Peyer's patch (tissue), 4 donors: ENCODE data around the gene SLC11A2.

Experiments
- POLR2A ChIP-seq, 2 donors: fragments of 450-650 bp; IDR thresholded peaks; one replicate each; pipeline ENCODE4 v1.5.1; 2017; ENCODE audit warnings: antibody characterized with exemption in 2 of 2, mild to moderate bottlenecking in 2 of 2, moderate library complexity in 2 of 2
- TF ChIP-seq, protein P1 (sequence below), 6 experiments: fragments of 450-650 bp in 4 of 6; fragments of 200-600 bp in 2 of 6; sonication (generic) in 1 of 6; IDR thresholded peaks; one replicate each; pipeline ENCODE4 v1.5.1; 2017 to 2019; ENCODE audit warnings: antibody characterized with exemption in 6 of 6, mild to moderate bottlenecking in 3 of 6, moderate library complexity in 1 of 6

DNA sequence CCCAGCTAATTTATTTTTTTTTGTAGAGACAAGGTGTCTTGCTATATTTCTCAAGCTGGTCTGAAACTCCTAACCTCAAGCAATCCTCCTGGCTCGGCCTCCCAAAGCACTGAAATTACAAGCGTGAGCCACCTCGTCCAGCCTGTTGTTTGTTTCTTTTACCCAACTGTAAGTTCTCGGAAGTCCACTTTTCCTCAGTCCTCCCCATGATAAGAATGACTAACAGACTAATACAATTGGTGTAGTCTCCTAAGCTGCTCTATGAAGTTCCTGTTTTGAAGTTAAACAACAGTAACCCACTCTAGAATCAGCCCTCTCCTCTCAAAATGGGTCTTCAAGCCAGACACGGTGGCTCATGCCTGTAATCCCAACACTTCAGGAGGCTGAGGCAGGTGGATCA lies 37.3 kb downstream of the SLC11A2 start:
- TF ChIP-seq, protein P1, sequence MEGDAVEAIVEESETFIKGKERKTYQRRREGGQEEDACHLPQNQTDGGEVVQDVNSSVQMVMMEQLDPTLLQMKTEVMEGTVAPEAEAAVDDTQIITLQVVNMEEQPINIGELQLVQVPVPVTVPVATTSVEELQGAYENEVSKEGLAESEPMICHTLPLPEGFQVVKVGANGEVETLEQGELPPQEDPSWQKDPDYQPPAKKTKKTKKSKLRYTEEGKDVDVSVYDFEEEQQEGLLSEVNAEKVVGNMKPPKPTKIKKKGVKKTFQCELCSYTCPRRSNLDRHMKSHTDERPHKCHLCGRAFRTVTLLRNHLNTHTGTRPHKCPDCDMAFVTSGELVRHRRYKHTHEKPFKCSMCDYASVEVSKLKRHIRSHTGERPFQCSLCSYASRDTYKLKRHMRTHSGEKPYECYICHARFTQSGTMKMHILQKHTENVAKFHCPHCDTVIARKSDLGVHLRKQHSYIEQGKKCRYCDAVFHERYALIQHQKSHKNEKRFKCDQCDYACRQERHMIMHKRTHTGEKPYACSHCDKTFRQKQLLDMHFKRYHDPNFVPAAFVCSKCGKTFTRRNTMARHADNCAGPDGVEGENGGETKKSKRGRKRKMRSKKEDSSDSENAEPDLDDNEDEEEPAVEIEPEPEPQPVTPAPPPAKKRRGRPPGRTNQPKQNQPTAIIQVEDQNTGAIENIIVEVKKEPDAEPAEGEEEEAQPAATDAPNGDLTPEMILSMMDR (IDR thresholded peaks at IDR 0.05), result no peak
- no peak for TF ChIP-seq POLR2A (IDR thresholded peaks at IDR 0.05)
